GM19395 (cell line): Measurements from ENCODE around the gene KLHL2.
"Not testable (repeated sequence)": the region's sequence is repeated elsewhere in the genome, so short reads cannot be mapped to it uniquely, and the experiment has no call there.

Source experiments
- ATAC-seq: cut with Tn5 transposase; IDR thresholded peaks from one replicate; pipeline ENCODE4 v1.9.1; 2021; ENCODE audit warnings: mild to moderate bottlenecking, moderate library complexity; ENCODE audit not compliant: unreplicated experiment

The KLHL2 gene

GRCh38 chr4:165326831-165327210 is 119.5 kb downstream of the KLHL2 start:
- peak; percentile 22 for ATAC-seq

- peak; percentile 97 for ATAC-seq
Measured at GRCh38 chr4:165327211-165328100, 120.1 kb downstream of the KLHL2 start, which contains the start of gene MSMO1. MSMO1 (plus strand) TSS chr4:165327669; CDS start chr4:165333371, 5,702 bp downstream.

DNA sequence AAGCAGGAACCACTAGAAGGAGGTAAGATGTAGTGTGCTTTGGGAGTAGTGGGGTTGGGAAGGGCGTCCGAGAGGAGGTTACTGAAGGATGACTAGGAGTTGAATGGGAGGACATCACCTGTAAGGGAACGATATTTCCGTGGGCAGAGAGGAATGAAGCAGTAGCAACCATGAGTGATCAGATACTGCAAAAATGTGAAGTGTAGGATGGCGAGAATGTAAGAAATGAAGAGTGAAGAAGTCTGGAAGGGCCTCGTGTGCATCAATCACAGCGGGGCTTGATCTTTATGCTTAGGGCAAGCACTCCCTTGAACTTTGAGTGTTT is 120.7 kb downstream of the KLHL2 start:
- peak; percentile 1 for ATAC-seq

DNA sequence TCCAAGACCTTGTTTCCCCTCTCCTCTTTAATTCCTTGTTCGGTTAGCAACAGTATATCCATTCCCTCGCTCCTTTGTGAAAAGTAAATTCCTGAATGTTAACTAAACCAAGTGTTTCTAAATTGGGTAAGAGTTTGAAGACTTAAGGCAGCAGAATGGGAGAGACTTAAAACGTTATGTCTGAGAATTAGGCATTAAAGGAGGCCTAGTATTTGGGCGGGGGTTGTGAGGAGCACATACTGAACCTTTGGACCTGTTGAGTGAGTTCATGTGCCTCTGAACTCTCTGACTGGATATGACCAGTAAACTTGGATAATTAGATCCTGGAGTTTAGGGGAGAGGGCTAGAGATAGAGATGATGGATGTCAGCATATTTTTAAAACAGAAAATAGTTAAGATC is 121.3 kb downstream of the KLHL2 start:
- no peak for ATAC-seq

GRCh38 chr4:165330071-165330470 is 122.7 kb downstream of the KLHL2 start:
- no peak for ATAC-seq

GRCh38 chr4:165330666-165331065 is 123.3 kb downstream of the KLHL2 start:
- ATAC-seq, result no peak

DNA sequence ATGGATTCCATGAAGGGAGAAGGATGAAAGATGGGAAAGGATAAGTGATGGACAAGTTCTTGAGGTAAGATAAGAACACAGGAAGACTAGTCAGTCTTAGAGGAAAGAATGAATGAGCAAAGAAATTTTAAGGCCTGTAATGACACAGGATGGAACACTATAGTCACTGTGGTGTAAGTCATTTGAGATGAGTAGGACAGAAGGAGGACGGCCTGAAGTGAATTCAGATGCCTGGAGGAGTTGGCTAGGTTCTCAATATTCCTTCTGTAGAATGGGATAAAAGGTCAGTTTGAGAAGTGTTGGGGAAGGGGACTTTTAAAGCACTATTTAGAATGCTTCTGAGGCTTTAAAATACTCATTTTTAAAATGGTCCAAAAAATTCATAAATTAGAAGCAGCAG is 124.0 kb downstream of the KLHL2 start:
- no peak for ATAC-seq

GRCh38 chr4:165331823-165332222 is 124.5 kb downstream of the KLHL2 start:
- ATAC-seq, result no peak

DNA sequence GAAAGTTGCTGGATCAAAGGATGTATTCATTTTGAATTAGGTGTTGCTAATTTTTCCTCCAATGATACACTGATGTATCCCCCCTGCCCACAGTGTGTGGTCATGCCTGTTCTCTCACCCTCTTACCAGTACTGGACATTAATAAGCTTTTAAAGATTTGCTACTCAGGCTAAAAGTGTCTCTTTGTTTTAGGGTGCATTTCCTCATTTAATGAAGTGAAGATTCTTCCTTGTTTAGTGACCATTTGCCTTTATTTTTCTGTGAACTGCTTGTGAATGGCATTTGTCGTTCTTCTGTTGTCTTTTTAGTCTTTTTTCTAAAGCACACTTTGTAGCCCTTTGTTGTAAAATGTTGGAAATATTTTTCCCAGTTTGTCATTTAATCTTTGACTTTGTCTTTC is 125.1 kb downstream of the KLHL2 start:
- no peak for ATAC-seq

GRCh38 chr4:165335163-165335703 is 127.9 kb downstream of the KLHL2 start:
- no peak for ATAC-seq

GRCh38 chr4:165336743-165337142 is 129.4 kb downstream of the KLHL2 start:
- ATAC-seq, result no peak

GRCh38 chr4:165342340-165342739 is 135.0 kb downstream of the KLHL2 start:
- not testable (repeated sequence) for ATAC-seq

DNA sequence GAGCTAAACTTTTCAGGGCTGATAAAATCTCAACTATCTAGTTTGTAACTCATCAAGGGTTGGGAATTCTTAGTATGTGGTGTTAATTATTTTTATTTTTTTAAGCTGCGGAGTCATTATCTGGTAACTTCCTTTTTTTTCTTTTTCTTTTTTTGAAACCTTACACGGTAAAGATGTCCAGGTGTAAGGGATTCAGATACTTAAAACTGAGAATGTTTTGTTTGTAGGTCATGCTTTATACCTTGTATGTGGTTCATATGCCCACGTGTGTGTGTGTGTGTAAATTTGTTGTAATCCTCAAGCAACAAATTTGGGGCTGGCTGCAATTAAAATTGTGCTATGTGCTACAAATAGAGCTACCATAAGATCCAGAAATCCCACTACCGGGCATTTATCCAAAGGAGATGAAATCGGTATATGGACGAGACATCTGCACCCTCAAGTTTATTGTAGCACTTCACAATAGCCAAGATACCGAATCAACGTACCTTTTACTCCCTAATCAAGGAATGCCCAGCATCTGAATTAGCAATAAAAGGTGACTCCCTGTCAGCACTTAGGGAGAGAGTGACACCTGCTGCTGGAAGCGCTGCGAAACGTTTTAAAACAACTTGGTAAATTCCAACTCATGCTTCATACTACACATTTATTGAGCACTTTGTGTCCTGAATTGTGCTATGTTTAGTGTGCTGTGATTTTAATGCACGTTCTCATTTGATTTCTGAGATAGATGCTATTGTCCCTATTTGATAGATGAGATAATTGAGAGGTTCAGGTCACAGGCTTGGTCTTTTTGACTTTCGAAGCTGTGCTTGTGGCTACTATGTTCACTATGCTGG is 136.2 kb downstream of the KLHL2 start:
- ATAC-seq, result no peak

DNA sequence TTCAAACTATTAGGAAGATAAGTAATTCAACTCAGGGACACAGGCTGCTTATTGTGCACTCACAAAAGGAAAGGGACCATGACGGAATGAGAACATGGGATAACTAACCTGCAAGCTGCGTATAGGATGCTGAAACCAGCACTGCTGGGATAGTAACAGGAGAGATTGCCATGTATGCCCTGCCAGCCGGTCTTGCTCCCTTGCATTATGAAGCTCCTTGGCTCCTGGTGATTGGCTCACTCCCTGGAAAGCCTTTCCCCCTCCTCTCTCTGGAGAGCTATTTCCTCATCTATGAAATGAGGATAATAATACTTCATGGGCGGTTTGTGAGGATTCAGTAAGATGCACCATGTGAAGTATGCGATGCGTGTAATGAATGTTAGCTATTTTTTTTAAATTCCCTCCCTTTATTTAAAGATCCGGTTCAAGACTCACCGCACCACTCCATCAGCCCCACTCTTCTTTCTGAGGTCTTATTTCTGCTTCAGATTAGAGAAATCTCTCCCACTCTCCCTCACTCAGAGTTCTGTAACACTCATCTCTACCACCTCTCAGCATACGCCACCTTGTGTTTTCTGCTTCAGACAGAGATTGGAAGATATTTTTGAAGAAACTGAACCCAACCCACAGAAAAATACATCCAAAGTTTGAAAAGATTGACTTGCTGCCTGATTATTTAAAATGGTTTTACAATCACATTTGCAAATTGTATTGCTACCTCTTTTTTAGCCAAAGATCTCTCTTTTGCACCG is 138.5 kb downstream of the KLHL2 start:
- no peak for ATAC-seq

GRCh38 chr4:165347647-165348569 is 140.5 kb downstream of the KLHL2 start:
- ATAC-seq, result no peak

GRCh38 chr4:165351359-165352130 is 144.2 kb downstream of the KLHL2 start:
- no peak for ATAC-seq

- ATAC-seq, result no peak
Measured at GRCh38 chr4:165355900-165356300, 148.5 kb downstream of the KLHL2 start.

GRCh38 chr4:165359506-165359905 is 152.1 kb downstream of the KLHL2 start:
- no peak for ATAC-seq

DNA sequence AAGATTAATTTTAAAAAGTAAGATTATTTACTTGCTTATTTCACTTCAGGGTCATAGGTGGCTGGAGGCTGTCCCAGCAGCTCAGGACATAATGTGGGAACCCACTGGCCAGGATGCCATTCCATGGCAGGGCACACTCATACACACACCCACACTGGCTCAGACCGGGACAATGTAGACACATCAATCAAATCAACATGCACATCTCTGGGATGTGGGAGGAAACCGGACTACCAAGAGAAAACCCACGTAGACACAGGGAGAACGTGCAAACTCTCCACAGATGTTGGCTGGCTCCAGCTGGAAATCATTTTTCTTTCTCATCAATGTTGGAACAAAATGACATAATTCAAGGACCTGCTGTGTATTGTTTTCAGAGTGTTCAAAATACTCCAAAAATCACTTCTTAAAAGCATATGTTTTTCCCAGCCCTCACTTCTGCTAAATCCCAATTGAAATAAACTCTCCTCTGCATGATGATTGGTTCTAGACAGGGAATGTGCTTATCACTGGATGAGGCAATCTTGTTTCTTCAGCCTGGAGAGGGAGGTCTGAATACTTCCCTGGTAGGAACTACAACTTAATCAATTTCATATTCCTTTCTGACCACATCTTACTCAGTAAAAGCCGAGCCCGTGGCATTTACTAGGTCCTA is 152.8 kb downstream of the KLHL2 start:
- ATAC-seq, result no peak
